ENCODE data around the gene IL1RAPL2.

IL1RAPL2 gene

DNA sequence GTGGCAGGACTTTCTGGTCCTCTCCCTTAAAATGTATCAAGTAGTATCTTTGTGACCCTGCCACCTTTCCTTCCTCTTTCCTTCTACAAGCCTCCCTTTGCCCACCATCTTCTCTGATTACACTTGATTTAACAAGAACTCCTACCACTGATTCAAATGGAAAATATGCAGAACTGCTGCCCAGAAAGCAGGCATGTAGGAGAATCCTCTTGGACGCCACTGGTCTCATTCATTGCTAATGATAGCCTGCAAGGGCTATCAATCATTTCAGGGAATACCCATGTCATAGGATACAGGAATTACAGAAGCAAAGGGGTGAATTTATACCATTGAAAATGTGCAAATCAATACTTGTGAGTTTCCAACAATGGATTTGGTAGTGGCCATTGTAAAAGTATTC, 961.8 kb downstream of the IL1RAPL2 start:
- TF ChIP-seq L3MBTL2 (conservative IDR thresholded peaks at IDR 0.05) (no peak), FOXM1 (IDR thresholded peaks at IDR 0.05; ENCODE audit: borderline replicate concordance) (no peak), TARDBP (IDR thresholded peaks at IDR 0.05) (no peak), BHLHE40 (IDR thresholded peaks at IDR 0.05; ENCODE audit: borderline replicate concordance) (no peak), SP1 (IDR thresholded peaks at IDR 0.05) (no peak), ZNF384 (IDR thresholded peaks at IDR 0.05) (no peak), NFRKB (IDR thresholded peaks at IDR 0.05) (no peak), ARNT (IDR thresholded peaks at IDR 0.05) (no peak), CTBP1 (IDR thresholded peaks at IDR 0.05; ENCODE audit: borderline replicate concordance) (no peak), FOXA1 (IDR thresholded peaks at IDR 0.05) (no peak), LEF1 (IDR thresholded peaks at IDR 0.05; ENCODE audit: borderline replicate concordance) (no peak), SUZ12 (IDR thresholded peaks at IDR 0.05) (no peak), HDGF (IDR thresholded peaks at IDR 0.05; ENCODE audit: borderline replicate concordance) (no peak), FOXK2 (IDR thresholded peaks at IDR 0.05) (no peak), ELF4 (IDR thresholded peaks at IDR 0.05) (no peak)
- TF ChIP-seq, protein P1, sequence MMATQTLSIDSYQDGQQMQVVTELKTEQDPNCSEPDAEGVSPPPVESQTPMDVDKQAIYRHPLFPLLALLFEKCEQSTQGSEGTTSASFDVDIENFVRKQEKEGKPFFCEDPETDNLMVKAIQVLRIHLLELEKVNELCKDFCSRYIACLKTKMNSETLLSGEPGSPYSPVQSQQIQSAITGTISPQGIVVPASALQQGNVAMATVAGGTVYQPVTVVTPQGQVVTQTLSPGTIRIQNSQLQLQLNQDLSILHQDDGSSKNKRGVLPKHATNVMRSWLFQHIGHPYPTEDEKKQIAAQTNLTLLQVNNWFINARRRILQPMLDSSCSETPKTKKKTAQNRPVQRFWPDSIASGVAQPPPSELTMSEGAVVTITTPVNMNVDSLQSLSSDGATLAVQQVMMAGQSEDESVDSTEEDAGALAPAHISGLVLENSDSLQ (IDR thresholded peaks at IDR 0.05): no peak
- CTCF ChIA-PET: no interaction called here
- POLR2A ChIA-PET: no interaction called here
- DNase-seq (ENCODE audit: extremely low spot score): no peak

DNA sequence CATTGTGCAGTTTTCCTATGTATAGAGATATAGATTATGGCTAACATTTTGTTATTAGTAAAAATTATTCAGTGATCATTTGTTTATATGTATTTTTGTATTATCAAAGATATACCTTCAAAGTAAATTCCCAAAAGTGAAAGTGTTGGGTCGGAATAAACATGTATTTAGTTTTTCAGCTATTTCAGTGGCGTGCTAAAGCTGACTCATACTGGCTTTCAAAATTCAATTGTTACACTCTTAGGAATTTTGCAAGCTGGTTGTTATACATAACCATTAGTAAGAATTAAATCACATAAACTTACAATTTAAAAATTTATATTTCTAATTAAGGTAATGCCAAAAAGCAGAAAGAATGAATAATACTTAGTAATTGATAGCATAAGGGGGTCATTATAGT, 968.0 kb downstream of the IL1RAPL2 start:
- ChIA-PET CTCF (no interaction called here), POLR2A (no interaction called here)
- TF ChIP-seq FOXA1 (IDR thresholded peaks at IDR 0.05) (no peak), L3MBTL2 (conservative IDR thresholded peaks at IDR 0.05) (no peak), SP1 (IDR thresholded peaks at IDR 0.05) (no peak), BHLHE40 (IDR thresholded peaks at IDR 0.05; ENCODE audit: borderline replicate concordance) (no peak), TARDBP (IDR thresholded peaks at IDR 0.05) (no peak), CTBP1 (IDR thresholded peaks at IDR 0.05; ENCODE audit: borderline replicate concordance) (no peak), FOXM1 (IDR thresholded peaks at IDR 0.05; ENCODE audit: borderline replicate concordance) (no peak), FOXK2 (IDR thresholded peaks at IDR 0.05) (no peak)
- TF ChIP-seq, protein P1 (IDR thresholded peaks at IDR 0.05): no peak
- no peak for DNase-seq (ENCODE audit: extremely low spot score)

DNA sequence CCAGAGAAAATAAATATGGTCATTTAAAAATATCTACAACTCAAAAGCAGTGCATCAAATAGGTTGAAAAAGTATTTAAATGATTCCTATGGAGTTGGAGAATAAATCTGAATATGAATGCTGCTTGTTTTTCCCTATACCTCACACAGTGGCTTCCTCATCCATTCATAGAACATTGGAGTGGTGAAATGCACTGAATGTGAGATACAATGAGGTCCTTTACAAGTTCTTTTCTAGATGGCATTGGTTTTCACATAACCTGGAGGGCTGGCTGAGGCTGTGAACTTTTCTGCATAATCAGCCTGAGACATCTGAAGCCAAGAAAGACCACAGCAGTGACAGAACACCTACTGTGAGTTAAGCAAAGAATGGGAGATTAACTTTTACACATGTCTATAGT, 977.3 kb downstream of the IL1RAPL2 start:
- CTCF ChIA-PET: no interaction called here
- POLR2A ChIA-PET: no interaction called here
- no peak for DNase-seq (ENCODE audit: extremely low spot score)
- TF ChIP-seq FOXA1 (IDR thresholded peaks at IDR 0.05) (no peak), BHLHE40 (IDR thresholded peaks at IDR 0.05; ENCODE audit: borderline replicate concordance) (no peak), FOXK2 (IDR thresholded peaks at IDR 0.05) (no peak), L3MBTL2 (conservative IDR thresholded peaks at IDR 0.05) (no peak), NFRKB (IDR thresholded peaks at IDR 0.05) (no peak), TARDBP (IDR thresholded peaks at IDR 0.05) (no peak), LEF1 (IDR thresholded peaks at IDR 0.05; ENCODE audit: borderline replicate concordance) (no peak), HDGF (IDR thresholded peaks at IDR 0.05; ENCODE audit: borderline replicate concordance) (no peak), ARNT (IDR thresholded peaks at IDR 0.05) (no peak), SUZ12 (IDR thresholded peaks at IDR 0.05) (no peak), CTBP1 (IDR thresholded peaks at IDR 0.05; ENCODE audit: borderline replicate concordance) (no peak), ELF4 (IDR thresholded peaks at IDR 0.05) (no peak)
- TF ChIP-seq, protein P1 (IDR thresholded peaks at IDR 0.05): no peak

DNA sequence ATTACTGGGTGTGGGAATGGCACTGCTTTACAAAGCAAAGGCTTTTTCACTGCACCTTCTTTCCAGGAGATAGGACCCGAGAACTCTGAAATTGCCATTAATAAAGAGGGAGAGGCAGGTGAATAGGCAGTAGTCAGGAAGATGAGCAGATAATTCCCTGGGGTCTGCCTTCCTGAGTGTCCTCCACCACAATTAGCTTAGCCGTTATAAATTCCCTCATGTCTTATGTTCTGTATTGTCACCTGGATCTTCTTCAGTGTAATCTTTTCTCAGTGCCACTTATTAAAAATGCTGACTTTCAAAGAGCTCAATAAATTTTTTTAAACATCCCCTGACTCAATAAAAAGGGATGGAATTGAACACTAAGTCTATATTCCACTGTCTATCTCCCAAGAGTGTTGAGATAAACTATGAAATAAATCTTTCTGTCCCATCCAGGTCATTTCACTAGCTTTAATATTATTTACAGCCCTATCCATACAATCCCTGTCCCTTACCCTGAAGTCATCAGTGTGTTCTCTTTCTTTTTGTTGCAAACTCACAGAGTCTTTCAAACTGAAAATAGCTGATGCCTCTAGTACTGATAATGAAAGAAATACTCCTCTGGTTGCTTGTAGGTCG, 984.2 kb downstream of the IL1RAPL2 start:
- ChIA-PET CTCF (no interaction called here), POLR2A (no interaction called here)
- TF ChIP-seq, protein P1 (IDR thresholded peaks at IDR 0.05): no peak
- TF ChIP-seq SUZ12 (IDR thresholded peaks at IDR 0.05): no peak
- TF ChIP-seq TARDBP (IDR thresholded peaks at IDR 0.05): no peak
- TF ChIP-seq ARNT (IDR thresholded peaks at IDR 0.05): no peak
- TF ChIP-seq BHLHE40 (IDR thresholded peaks at IDR 0.05; ENCODE audit: borderline replicate concordance): no peak
- TF ChIP-seq CTBP1 (IDR thresholded peaks at IDR 0.05; ENCODE audit: borderline replicate concordance): no peak
- TF ChIP-seq L3MBTL2 (conservative IDR thresholded peaks at IDR 0.05): no peak
- TF ChIP-seq FOXA1 (IDR thresholded peaks at IDR 0.05): no peak
- no peak for TF ChIP-seq LEF1 (IDR thresholded peaks at IDR 0.05; ENCODE audit: borderline replicate concordance)
- no peak for DNase-seq (ENCODE audit: extremely low spot score)

DNA sequence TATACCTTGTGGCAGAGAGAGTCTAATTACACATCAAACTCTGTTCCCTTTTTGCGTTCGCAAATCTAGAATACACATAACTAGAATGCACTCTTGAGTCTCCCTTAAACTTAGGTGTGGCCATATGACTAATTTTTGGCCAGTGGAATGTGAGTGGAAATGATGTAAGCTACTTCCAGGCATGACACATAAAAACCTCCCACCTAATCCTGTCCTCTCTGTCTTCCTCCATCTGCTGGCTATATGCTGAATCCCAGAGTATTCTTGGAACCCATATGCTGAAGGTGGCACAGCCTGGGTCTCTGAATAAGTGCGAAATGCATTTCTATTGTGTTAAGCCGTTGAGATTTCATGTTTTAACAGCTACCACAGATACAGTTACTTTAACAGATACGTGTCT, 986.4 kb downstream of the IL1RAPL2 start:
- CTCF ChIA-PET: no interaction called here
- DNase-seq (ENCODE audit: extremely low spot score): no peak
- POLR2A ChIA-PET: no interaction called here
- TF ChIP-seq NFRKB (IDR thresholded peaks at IDR 0.05): no peak
- TF ChIP-seq L3MBTL2 (conservative IDR thresholded peaks at IDR 0.05): no peak
- TF ChIP-seq TARDBP (IDR thresholded peaks at IDR 0.05): no peak

DNA sequence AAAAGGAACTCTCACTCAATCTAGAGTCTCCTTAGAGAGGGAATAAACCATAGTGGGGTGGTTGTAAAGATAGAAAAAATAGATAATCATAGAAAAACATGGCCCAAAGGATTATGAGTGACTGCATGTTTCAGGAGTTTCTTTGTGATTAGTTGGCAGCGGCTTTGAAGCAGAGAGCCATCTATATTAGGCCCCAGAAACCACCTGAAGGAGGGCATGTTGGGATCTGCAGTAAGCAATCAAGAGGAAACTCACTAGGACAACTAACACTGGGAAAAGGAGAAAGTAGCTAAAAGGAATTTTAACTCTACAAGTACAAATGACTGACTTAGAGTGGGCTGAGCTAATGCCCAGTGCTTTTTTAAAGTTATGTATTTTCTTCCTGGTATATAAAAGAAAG, 987.1 kb downstream of the IL1RAPL2 start:
- DNase-seq (ENCODE audit: extremely low spot score): no peak
- ChIA-PET POLR2A (no interaction called here), CTCF (no interaction called here)
- no peak for TF ChIP-seq SUZ12 (IDR thresholded peaks at IDR 0.05)
- no peak for TF ChIP-seq ELF4 (IDR thresholded peaks at IDR 0.05)
- TF ChIP-seq CTBP1 (IDR thresholded peaks at IDR 0.05; ENCODE audit: borderline replicate concordance): no peak
- no peak for TF ChIP-seq LEF1 (IDR thresholded peaks at IDR 0.05; ENCODE audit: borderline replicate concordance)
- TF ChIP-seq FOXK2 (IDR thresholded peaks at IDR 0.05): no peak
- TF ChIP-seq TARDBP (IDR thresholded peaks at IDR 0.05): no peak
- TF ChIP-seq NFRKB (IDR thresholded peaks at IDR 0.05): no peak
- TF ChIP-seq HDGF (IDR thresholded peaks at IDR 0.05; ENCODE audit: borderline replicate concordance): no peak
- TF ChIP-seq, protein P1 (IDR thresholded peaks at IDR 0.05): no peak
- TF ChIP-seq FOXM1 (IDR thresholded peaks at IDR 0.05; ENCODE audit: borderline replicate concordance): no peak
- TF ChIP-seq ZNF384 (IDR thresholded peaks at IDR 0.05): no peak
- TF ChIP-seq SP1 (IDR thresholded peaks at IDR 0.05): no peak
- TF ChIP-seq ARNT (IDR thresholded peaks at IDR 0.05): no peak
- TF ChIP-seq BHLHE40 (IDR thresholded peaks at IDR 0.05; ENCODE audit: borderline replicate concordance): no peak
- no peak for TF ChIP-seq FOXA1 (IDR thresholded peaks at IDR 0.05)
- TF ChIP-seq L3MBTL2 (conservative IDR thresholded peaks at IDR 0.05): no peak
